Glomerular visceral epithelial cell (primary cell): Measurements from ENCODE around the gene PPP4R3B.
"Not testable (repeated sequence)": the region's sequence is repeated elsewhere in the genome, so short reads cannot be mapped to it uniquely, and the experiment has no call there.

Experiments
- DNase-seq: peaks from one replicate; pipeline ENCODE4 v3.0.0-alpha.2; 2016; ENCODE audit errors: extremely low spot score

Gene PPP4R3B

GRCh38 chr2:55596795-55597194, 20.6 kb downstream of the PPP4R3B start:
- not testable (repeated sequence) for DNase-seq

DNA sequence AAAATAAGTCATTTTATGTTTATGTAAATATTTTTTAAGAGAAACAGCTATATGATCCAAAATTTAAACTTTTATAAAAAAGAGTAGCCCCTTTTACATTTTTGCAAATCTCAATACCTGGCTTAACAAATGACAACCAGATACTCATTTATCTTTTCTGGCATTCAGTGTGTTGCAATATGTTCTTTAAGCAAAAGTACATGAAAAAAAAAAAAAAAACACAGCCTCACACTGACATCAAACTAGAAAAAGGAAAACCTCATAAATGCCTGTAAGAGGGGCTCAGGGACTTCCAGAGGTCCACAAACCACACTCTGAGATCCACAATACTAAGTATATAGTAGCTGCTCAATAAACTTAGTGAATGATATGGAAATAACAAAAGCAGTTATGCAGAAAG, 21.9 kb downstream of the PPP4R3B start:
- no peak for DNase-seq

GRCh38 chr2:55592130-55592529, 25.3 kb downstream of the PPP4R3B start:
- DNase-seq, result no peak

DNA sequence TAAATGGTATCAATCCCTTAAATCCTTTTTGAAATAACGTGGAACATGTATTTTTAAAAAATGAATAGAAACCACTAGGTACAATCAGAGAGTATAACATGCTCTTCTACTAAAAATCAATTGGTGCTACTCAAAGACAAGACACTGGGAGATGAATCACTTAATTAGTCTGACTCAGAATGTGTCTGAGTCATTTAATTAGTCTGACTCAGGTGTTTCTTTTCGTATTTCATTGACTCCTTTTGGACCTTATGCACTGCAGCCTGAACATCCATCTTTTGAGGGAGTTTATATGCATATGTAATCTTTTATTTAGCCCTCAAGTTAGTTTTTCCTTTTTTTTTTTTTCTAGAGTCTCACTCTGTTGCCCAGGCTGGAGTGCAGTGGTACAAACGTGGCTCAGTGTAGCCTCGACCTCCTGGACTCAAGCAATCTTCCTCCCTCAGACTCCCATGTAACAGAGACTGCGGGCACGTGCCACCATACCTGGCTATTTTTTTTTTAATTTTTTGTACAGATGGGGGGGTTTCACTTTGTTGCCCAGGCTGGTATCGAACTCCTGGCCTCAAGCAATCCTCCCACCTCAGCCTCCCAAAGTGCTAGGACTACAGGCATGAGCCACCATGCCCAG, 26.5 kb downstream of the PPP4R3B start:
- DNase-seq, result peak; percentile 35

- no peak for DNase-seq
These were observed 31.9 kb downstream of the PPP4R3B start for GRCh38 chr2:55585451-55586080.

GRCh38 chr2:55581874-55582547, 35.4 kb downstream of the PPP4R3B start:
- peak; percentile 2 for DNase-seq

GRCh38 chr2:55581435-55581834, 36.0 kb downstream of the PPP4R3B start:
- DNase-seq, result no peak

GRCh38 chr2:55569002-55569401, 48.4 kb downstream of the PPP4R3B start:
- not testable (repeated sequence) for DNase-seq

DNA sequence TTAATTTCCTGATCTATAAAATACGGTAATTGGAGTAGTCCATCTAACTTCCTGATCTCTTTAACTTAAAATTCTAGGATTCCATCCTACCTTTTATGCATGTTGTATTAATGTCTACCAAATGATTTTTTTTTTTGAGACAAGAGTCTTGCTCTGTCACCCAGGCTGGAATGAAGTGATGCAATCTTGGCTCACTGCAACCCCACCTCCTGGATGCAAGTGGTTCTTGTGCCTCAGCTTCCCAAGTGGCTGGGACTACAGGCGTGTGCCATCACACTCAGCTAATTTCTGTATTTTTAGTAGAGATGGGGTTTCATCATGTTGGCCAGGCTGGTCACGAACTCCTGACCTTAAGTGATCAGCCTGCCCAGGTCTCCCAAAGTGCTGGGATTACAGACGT, 50.1 kb downstream of the PPP4R3B start:
- DNase-seq, result no peak

DNA sequence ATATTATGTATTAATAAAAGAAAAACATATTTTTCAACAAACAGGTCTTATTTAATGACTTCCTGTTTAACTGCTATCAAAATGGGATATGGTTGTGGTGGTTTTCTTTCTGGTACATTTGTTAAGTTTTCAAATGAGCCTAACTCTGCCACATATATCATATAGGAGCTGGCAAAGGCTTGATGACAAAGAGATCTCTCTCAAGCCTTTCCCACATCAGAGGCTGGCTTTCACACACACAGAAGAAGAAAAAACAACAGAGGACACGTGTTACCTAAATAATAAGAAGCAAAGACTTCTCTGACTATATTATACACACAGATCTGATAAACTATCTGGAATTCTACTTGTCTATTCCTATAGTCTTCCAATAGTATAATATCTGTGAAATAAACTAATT, 51.8 kb downstream of the PPP4R3B start:
- no peak for DNase-seq

GRCh38 chr2:55560855-55561254, 56.6 kb downstream of the PPP4R3B start:
- DNase-seq, result no peak

GRCh38 chr2:55556809-55557208, 60.6 kb downstream of the PPP4R3B start:
- no peak for DNase-seq

GRCh38 chr2:55555977-55556376, 61.4 kb downstream of the PPP4R3B start:
- DNase-seq, result peak; percentile 4

DNA sequence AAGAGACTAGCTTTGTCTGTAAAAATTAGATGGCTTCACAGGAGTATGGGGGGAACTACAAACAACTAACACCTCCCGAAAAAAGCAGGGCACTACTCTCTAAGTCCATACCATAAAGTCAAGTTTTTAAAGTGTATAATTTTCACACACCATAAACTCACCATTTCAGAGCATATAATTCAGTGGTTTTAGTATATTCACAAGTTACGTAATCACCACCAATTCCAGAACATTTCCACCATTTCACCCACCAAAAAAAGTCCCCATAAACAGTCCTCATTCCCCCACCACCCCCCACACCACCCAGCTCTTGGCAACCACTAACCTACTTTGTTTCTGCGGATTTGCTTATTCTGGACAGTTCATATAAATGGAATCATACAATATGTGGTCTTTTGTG, 64.1 kb downstream of the PPP4R3B start:
- DNase-seq, result no peak

GRCh38 chr2:55550368-55551102, 66.9 kb downstream of the PPP4R3B start:
- peak; percentile 44 for DNase-seq

GRCh38 chr2:55547679-55548078, 69.7 kb downstream of the PPP4R3B start:
- DNase-seq, result not testable (repeated sequence)

- DNase-seq, result no peak
These were observed 70.4 kb downstream of the PPP4R3B start for GRCh38 chr2:55547001-55547400.

- no peak for DNase-seq
These were observed 86.8 kb downstream of the PPP4R3B start for GRCh38 chr2:55530539-55531081.

DNA sequence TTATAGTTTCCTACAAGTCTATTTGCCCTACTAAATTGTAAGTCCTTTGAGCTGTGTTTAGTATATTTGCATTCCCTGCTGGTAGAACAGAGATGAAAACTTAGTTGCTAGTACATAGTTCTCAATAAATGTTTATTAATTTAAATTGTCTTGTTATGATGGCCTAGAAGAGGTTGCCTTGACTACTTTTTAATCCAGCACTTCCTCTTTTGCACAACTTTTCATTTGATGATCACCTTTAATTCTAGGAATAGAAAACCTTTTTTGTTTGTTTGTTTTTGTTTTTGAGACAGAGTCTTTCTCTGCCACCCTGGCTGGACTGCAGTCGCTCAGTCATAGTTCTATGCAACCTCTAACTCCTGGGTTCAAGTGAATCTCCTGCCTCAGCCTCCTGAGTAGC, 91.2 kb downstream of the PPP4R3B start:
- no peak for DNase-seq

DNA sequence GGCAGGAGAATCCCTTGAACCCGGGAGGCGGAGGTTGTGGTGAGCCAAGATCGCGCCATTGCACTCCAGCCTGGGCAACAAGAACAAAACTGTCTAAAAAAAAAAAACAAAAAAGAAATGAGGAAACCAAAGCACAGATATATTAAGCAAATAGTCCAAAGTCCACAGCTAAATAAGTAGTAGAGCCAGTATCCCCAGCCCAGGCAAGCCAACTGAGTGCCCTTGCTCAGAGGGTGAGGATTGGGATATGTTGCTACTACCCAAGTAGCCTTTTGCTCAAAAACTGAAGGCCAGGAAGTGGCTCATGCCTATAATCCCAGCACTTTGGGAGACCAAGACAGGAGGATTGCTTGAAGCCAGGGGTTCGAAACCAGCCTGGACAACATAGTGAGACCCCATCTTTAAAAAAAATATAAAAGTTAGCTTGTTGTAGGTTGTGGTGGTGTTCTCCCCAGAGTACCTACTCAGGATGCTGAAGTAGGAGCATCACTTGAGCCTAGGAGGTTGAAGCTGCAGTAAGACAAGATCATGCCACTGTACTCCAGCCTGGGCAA, 92.5 kb downstream of the PPP4R3B start:
- DNase-seq, result no peak

- peak; percentile 7 for DNase-seq
These were observed 97.2 kb downstream of the PPP4R3B start for GRCh38 chr2:55519938-55520885.
